ENCODE results near the gene MATR3. TPM values are rescaled to one million over a fixed set of nuclear protein-coding genes. Genes with fewer than 3 reads are reported as not detected.

Gene MATR3
- total and polyA plus RNA-seq, 4 donors: 104 to 194 (median 173) TPM

DNA sequence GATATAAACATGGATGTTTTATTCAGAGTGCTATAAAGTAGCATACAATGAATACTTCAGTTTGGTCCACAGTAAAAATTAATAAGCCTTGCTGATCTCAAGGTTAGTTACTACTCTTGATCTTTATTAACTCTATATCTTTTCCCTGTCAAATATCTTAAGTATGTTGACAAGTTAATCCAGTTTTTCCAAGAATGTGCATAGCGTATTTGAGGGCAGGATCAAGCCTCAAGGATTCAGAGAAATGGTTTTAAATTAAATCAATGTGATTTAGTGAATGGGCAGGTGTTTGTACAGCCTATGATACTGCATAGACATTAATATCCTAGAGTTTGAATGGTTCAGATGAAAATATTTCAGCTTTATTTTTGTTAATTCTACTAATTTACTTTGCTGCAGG is 20.7 kb downstream of the MATR3 start:
- no peak for DNase-seq
- intact Hi-C loops (cut with DNase I): no loop called here
- no peak overlapping the region for H3K4me3 ChIP-seq (ENCODE audit: low read length in 2 of 2)
- no peaks in the 10 kb centered on the region for H3K27me3 ChIP-seq (ENCODE audit: control insufficient read depth in 1 of 2, insufficient read depth in 2 of 2, low read length in 1 of 2)
- ATAC-seq (ENCODE audit: low FRiP score): no peak
- peaks cover 0 to 4% of the 10 kb centered on the region in 2 donors for H3K36me3 ChIP-seq (ENCODE audit: control insufficient read depth in 1 of 2, insufficient read depth in 2 of 2, low read length in 1 of 2)
- H3K4me1 ChIP-seq (ENCODE audit: control insufficient read depth in 1 of 2, insufficient read depth in 2 of 2, low read length in 2 of 2): no peaks in the 10 kb centered on the region
- 76 to 87% methylated on average over 1 of the region's 1 CpG for WGBS, 2 donors
- no peak overlapping the region for H3K27ac ChIP-seq (ENCODE audit: low read depth in 1 of 2, low read length in 2 of 2)
- no peaks in the 10 kb centered on the region for H3K9me3 ChIP-seq (ENCODE audit: control insufficient read depth, low read length)

DNA sequence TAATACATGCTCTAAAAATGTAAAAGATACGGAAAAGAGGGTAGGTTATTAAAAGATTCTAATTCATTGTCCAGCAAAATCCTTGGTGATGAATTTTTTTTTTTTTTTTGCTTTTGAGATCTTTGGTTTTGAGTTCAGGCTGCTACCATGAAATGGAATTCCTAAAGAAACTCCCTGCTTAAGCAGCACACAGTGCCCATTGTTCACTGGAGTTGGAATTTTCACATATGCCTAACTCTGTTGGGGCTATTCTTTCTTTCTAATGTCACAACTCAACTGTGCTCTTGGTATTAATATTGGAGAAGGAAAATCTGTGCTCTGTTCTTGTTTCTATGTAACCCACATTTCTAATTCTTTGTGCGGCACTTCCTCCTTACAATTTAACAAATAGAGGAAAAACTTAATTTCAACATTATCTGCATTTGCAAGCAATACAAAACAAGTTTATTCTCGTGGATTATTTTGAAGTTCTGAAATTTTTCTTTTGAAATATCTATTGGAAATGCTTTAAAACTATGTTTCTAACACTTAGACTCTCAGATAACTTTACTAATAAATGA is 21.6 kb downstream of the MATR3 start:
- WGBS, 2 donors: 76 to 78% methylated on average over 3 of the region's 3 CpGs
- no peaks in the 10 kb centered on the region for H3K27me3 ChIP-seq (ENCODE audit: control insufficient read depth in 1 of 2, insufficient read depth in 2 of 2, low read length in 1 of 2)
- H3K36me3 ChIP-seq (ENCODE audit: control insufficient read depth in 1 of 2, insufficient read depth in 2 of 2, low read length in 1 of 2): peaks cover 0 to 4% of the 10 kb centered on the region in 2 donors
- intact Hi-C loops (cut with DNase I): no loop called here
- DNase-seq (no peak), ATAC-seq (ENCODE audit: low FRiP score) (no peak)
- no peak overlapping the region for H3K27ac ChIP-seq (ENCODE audit: low read depth in 1 of 2, low read length in 2 of 2)
- no peaks in the 10 kb centered on the region for H3K4me1 ChIP-seq (ENCODE audit: control insufficient read depth in 1 of 2, insufficient read depth in 2 of 2, low read length in 2 of 2)
- H3K4me3 ChIP-seq (ENCODE audit: low read length in 2 of 2): no peak overlapping the region
- no peaks in the 10 kb centered on the region for H3K9me3 ChIP-seq (ENCODE audit: control insufficient read depth, low read length)

GRCh38 chr5:139335811-139336210 is 42.3 kb downstream of the MATR3 start:
- intact Hi-C loops (cut with DNase I): no loop called here
- WGBS, 2 donors: 66 to 68% methylated on average over 6 of the region's 6 CpGs
- Histone ChIP-seq H3K27me3 (ENCODE audit: control insufficient read depth in 1 of 2, insufficient read depth in 2 of 2, low read length in 1 of 2) (no peaks in the 10 kb centered on the region), H3K4me1 (ENCODE audit: control insufficient read depth in 1 of 2, insufficient read depth in 2 of 2, low read length in 2 of 2) (no peaks in the 10 kb centered on the region), H3K9me3 (ENCODE audit: control insufficient read depth, low read length) (no peaks in the 10 kb centered on the region), H3K36me3 (ENCODE audit: control insufficient read depth in 1 of 2, insufficient read depth in 2 of 2, low read length in 1 of 2) (no peaks in the 10 kb centered on the region), H3K27ac (ENCODE audit: low read depth in 1 of 2, low read length in 2 of 2) (peak overlapping the region; percentile 8 to 54), H3K4me3 (ENCODE audit: low read length in 2 of 2) (no peak overlapping the region)
- ATAC-seq (ENCODE audit: low FRiP score) (peak; percentile 19), DNase-seq (no peak)

- no peaks in the 10 kb centered on the region for H3K36me3 ChIP-seq (ENCODE audit: control insufficient read depth in 1 of 2, insufficient read depth in 2 of 2, low read length in 1 of 2)
- DNase-seq (no peak), ATAC-seq (ENCODE audit: low FRiP score) (no peak)
- WGBS, 2 donors: 81 to 92% methylated on average over 2 of the region's 2 CpGs
- H3K27ac ChIP-seq (ENCODE audit: low read depth in 1 of 2, low read length in 2 of 2): no peak overlapping the region
- no peaks in the 10 kb centered on the region for H3K9me3 ChIP-seq (ENCODE audit: control insufficient read depth, low read length)
- no peaks in the 10 kb centered on the region for H3K4me1 ChIP-seq (ENCODE audit: control insufficient read depth in 1 of 2, insufficient read depth in 2 of 2, low read length in 2 of 2)
- H3K4me3 ChIP-seq (ENCODE audit: low read length in 2 of 2): no peak overlapping the region
- no peaks in the 10 kb centered on the region for H3K27me3 ChIP-seq (ENCODE audit: control insufficient read depth in 1 of 2, insufficient read depth in 2 of 2, low read length in 1 of 2)
- intact Hi-C loops (cut with DNase I): loop anchor here (5.0 to 10.0 kb wide), 3 partner anchors 43 to 765 kb away; partner anchors contain the start of genes HSPA9 (in 1 of the 2) and MATR3 (in 1 of the 2)
These were observed 46.5 kb downstream of the MATR3 start for GRCh38 chr5:139340051-139340450.

DNA sequence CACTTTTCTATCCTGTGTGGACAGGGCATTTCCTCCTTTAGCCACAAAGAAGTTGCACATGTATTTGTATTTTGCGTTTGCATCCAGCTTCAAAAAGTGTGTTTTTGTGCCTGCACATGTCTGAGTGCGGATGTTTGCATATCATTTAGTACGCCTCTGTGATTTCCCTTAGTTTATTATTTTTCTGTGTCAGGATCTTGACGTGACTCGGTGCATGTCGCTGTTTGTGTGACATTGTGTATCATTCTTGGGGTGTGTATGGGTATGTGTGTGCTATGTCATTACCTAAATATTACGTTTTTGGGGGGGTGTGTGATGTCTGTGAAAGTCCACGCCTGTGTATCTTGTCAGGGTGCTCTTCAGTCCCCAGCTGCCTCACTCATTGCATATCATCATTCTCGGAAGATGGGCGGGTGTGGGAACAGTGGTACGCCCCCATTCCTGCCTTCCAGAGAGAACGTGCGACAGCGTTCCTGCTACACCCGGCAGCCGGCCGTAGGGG is 47.7 kb downstream of the MATR3 start:
- H3K36me3 ChIP-seq (ENCODE audit: control insufficient read depth in 1 of 2, insufficient read depth in 2 of 2, low read length in 1 of 2): no peaks in the 10 kb centered on the region
- intact Hi-C loops (cut with DNase I): loop anchor here (5.0 to 10.0 kb wide), 3 partner anchors 44 to 766 kb away; partner anchors contain the start of genes HSPA9 (in 1 of the 2) and MATR3 (in 1 of the 2)
- DNase-seq (no peak), ATAC-seq (ENCODE audit: low FRiP score) (no peak)
- no peaks in the 10 kb centered on the region for H3K4me1 ChIP-seq (ENCODE audit: control insufficient read depth in 1 of 2, insufficient read depth in 2 of 2, low read length in 2 of 2)
- no peaks in the 10 kb centered on the region for H3K27me3 ChIP-seq (ENCODE audit: control insufficient read depth in 1 of 2, insufficient read depth in 2 of 2, low read length in 1 of 2)
- no peak overlapping the region for H3K27ac ChIP-seq (ENCODE audit: low read depth in 1 of 2, low read length in 2 of 2)
- peak overlapping the region; percentile 44 to 60 for H3K4me3 ChIP-seq (ENCODE audit: low read length in 2 of 2)
- 1 to 2% methylated on average over 17 of the region's 17 CpGs for WGBS, 2 donors
- H3K9me3 ChIP-seq (ENCODE audit: control insufficient read depth, low read length): no peaks in the 10 kb centered on the region

- H3K27ac ChIP-seq (ENCODE audit: low read depth in 1 of 2, low read length in 2 of 2): peak within 1 kb of the TSS; percentile 30 to 84
- H3K27me3 ChIP-seq (ENCODE audit: control insufficient read depth in 1 of 2, insufficient read depth in 2 of 2, low read length in 1 of 2): no peaks in the 10 kb centered on the region
- H3K4me3 ChIP-seq (ENCODE audit: low read length in 2 of 2): peak within 1 kb of the TSS; percentile 60 to 67
- 0% methylated on average over 66 of the region's 66 CpGs for WGBS, 2 donors
- H3K4me1 ChIP-seq (ENCODE audit: control insufficient read depth in 1 of 2, insufficient read depth in 2 of 2, low read length in 2 of 2): no peaks in the 10 kb centered on the region
- no peaks in the 10 kb centered on the region for H3K9me3 ChIP-seq (ENCODE audit: control insufficient read depth, low read length)
- intact Hi-C loops (cut with DNase I): loop anchor here (5.0 to 10.0 kb wide), 3 partner anchors 45 to 767 kb away; partner anchors contain the start of genes HSPA9 (in 1 of the 2) and MATR3 (in 1 of the 2)
- no peaks in the 10 kb centered on the region for H3K36me3 ChIP-seq (ENCODE audit: control insufficient read depth in 1 of 2, insufficient read depth in 2 of 2, low read length in 1 of 2)
- DNase-seq: peak; percentile 99 to 100
- ATAC-seq (ENCODE audit: low FRiP score): peak; percentile 99
These were observed 48.3 kb downstream of the MATR3 start, which contains the start of gene PAIP2 for GRCh38 chr5:139341689-139342422. Gene PAIP2, plus strand, starts transcription at chr5:139341854. Its CDS starts 21,931 bp downstream, at chr5:139363785.

DNA sequence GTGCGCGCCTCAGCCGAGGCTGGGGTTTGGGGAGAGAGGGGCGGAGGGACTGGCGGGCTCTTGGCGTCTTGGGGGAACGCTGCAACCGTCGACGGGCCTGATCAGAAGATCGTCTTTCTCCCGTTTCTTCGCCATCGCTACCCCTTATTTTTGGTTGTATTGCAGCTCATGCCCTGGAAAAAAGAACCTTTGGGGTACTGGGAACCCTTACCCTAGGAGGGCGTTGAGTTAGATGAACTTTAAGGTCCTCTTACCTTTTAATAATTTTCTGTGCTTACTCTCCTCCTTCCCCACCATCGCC is 48.8 kb downstream of the MATR3 start:
- no peaks in the 10 kb centered on the region for H3K27me3 ChIP-seq (ENCODE audit: control insufficient read depth in 1 of 2, insufficient read depth in 2 of 2, low read length in 1 of 2)
- 0% methylated on average over 16 of the region's 16 CpGs for WGBS, 2 donors
- peak overlapping the region; percentile 60 to 67 for H3K4me3 ChIP-seq (ENCODE audit: low read length in 2 of 2)
- intact Hi-C loops (cut with DNase I): loop anchor here (5.0 to 10.0 kb wide), 3 partner anchors 45 to 768 kb away; partner anchors contain the start of genes HSPA9 (in 1 of the 2) and MATR3 (in 1 of the 2)
- H3K27ac ChIP-seq (ENCODE audit: low read depth in 1 of 2, low read length in 2 of 2): peak overlapping the region; percentile 30 to 84
- no peaks in the 10 kb centered on the region for H3K4me1 ChIP-seq (ENCODE audit: control insufficient read depth in 1 of 2, insufficient read depth in 2 of 2, low read length in 2 of 2)
- H3K36me3 ChIP-seq (ENCODE audit: control insufficient read depth in 1 of 2, insufficient read depth in 2 of 2, low read length in 1 of 2): no peaks in the 10 kb centered on the region
- ATAC-seq (ENCODE audit: low FRiP score) (no peak), DNase-seq (no peak)
- H3K9me3 ChIP-seq (ENCODE audit: control insufficient read depth, low read length): no peaks in the 10 kb centered on the region

GRCh38 chr5:139343476-139343875 is 49.9 kb downstream of the MATR3 start:
- no peaks in the 10 kb centered on the region for H3K4me1 ChIP-seq (ENCODE audit: control insufficient read depth in 1 of 2, insufficient read depth in 2 of 2, low read length in 2 of 2)
- H3K36me3 ChIP-seq (ENCODE audit: control insufficient read depth in 1 of 2, insufficient read depth in 2 of 2, low read length in 1 of 2): no peaks in the 10 kb centered on the region
- no peaks in the 10 kb centered on the region for H3K27me3 ChIP-seq (ENCODE audit: control insufficient read depth in 1 of 2, insufficient read depth in 2 of 2, low read length in 1 of 2)
- H3K27ac ChIP-seq (ENCODE audit: low read depth in 1 of 2, low read length in 2 of 2): no peak overlapping the region
- H3K9me3 ChIP-seq (ENCODE audit: control insufficient read depth, low read length): no peaks in the 10 kb centered on the region
- intact Hi-C loops (cut with DNase I): loop anchor here (5.0 to 10.0 kb wide), 3 partner anchors 46 to 769 kb away; partner anchors contain the start of genes HSPA9 (in 1 of the 2) and MATR3 (in 1 of the 2)
- 77 to 80% methylated on average over 9 of the region's 9 CpGs for WGBS, 2 donors
- H3K4me3 ChIP-seq (ENCODE audit: low read length in 2 of 2): no peak overlapping the region
- no peak for ATAC-seq (ENCODE audit: low FRiP score)
- DNase-seq: no peak

Measured in aorta (tissue), 5 donors.